SJCRH30 (cell line): ENCODE data around the gene PID1. TPM values are rescaled to one million over a fixed set of nuclear protein-coding genes. Genes with fewer than 3 reads are reported as not detected.

Source experiments
- DNase-seq, 2 experiments: peaks; one replicate each; pipeline ENCODE4 v3.0.0-alpha.2; 2015 to 2020
- H3K27ac ChIP-seq: fragments of 250-450 bp; sonication (Bioruptor Pico); 2 replicates; pipeline ENCODE4 v1.5.1; 2020; ENCODE audit warnings: mild to moderate bottlenecking, moderate library complexity
- H3K27me3 ChIP-seq: fragments of 250-450 bp; sonication (Bioruptor Pico); 2 replicates; pipeline ENCODE4 v1.5.1; 2020; ENCODE audit warnings: mild to moderate bottlenecking, moderate library complexity
- H3K36me3 ChIP-seq: fragments of 250-450 bp; sonication (Bioruptor Pico); 2 replicates; pipeline ENCODE4 v1.5.1; 2020; ENCODE audit warnings: mild to moderate bottlenecking, moderate library complexity
- H3K4me1 ChIP-seq: fragments of 250-450 bp; sonication (Bioruptor Pico); 2 replicates; pipeline ENCODE4 v1.5.1; 2020; ENCODE audit warnings: mild to moderate bottlenecking, moderate library complexity
- H3K4me3 ChIP-seq: fragments of 250-450 bp; sonication (Bioruptor Pico); 2 replicates; pipeline ENCODE4 v1.5.1; 2020; ENCODE audit warnings: mild to moderate bottlenecking, moderate library complexity
- H3K9me3 ChIP-seq: fragments of 250-450 bp; sonication (Bioruptor Pico); replicated peaks from 2 replicates; pipeline ENCODE4 v1.5.1; 2020; ENCODE audit warnings: mild to moderate bottlenecking, moderate library complexity
- total RNA-seq: library from RNA; depleted of rRNA; stranded (reverse); fragments of >200 nt; shearing (Covaris generic); gene quantifications from 2 replicates; pipeline ENCODE4 v1.2.3, GENCODE V29; 2014

PID1 gene
- total RNA-seq, 1 experiment from 2014 or later: 6.6 TPM

- Histone ChIP-seq H3K4me1 (no peaks in the 10 kb centered on the region), H3K27ac (no peak overlapping the region), H3K4me3 (no peak overlapping the region), H3K9me3 (no peaks in the 10 kb centered on the region; the same call in 1 of the 2 replicates), H3K27me3 (no peaks in the 10 kb centered on the region), H3K36me3 (no peaks in the 10 kb centered on the region)
- DNase-seq: no peak
Measured at GRCh38 chr2:229022652-229023051, 248.4 kb downstream of the PID1 start.

- DNase-seq: no peak
- Histone ChIP-seq H3K27me3 (no peaks in the 10 kb centered on the region), H3K4me3 (no peak overlapping the region), H3K27ac (no peak overlapping the region), H3K9me3 (peaks cover 2% of the 10 kb centered on the region), H3K4me1 (no peaks in the 10 kb centered on the region), H3K36me3 (no peaks in the 10 kb centered on the region)
Measured at GRCh38 chr2:229022071-229022470, 249.0 kb downstream of the PID1 start.

GRCh38 chr2:229009816-229010215, 261.3 kb downstream of the PID1 start:
- H3K36me3 ChIP-seq: no peaks in the 10 kb centered on the region
- no peaks in the 10 kb centered on the region; the same call in 1 of the 2 replicates for H3K9me3 ChIP-seq
- no peaks in the 10 kb centered on the region for H3K27me3 ChIP-seq
- H3K27ac ChIP-seq: no peak overlapping the region
- no peak for DNase-seq
- 0 out of 2 replicates have a peak, but pooled peaks cover 3% of the 10 kb centered on the region for H3K4me1 ChIP-seq
- no peak overlapping the region for H3K4me3 ChIP-seq

- H3K4me3 ChIP-seq: no peak overlapping the region
- no peak overlapping the region for H3K27ac ChIP-seq
- no peak for DNase-seq
- 0 out of 2 replicates have a peak, but pooled peaks cover 3% of the 10 kb centered on the region for H3K9me3 ChIP-seq
- no peaks in the 10 kb centered on the region for H3K27me3 ChIP-seq
- no peaks in the 10 kb centered on the region for H3K36me3 ChIP-seq
- no peaks in the 10 kb centered on the region for H3K4me1 ChIP-seq
Measured at GRCh38 chr2:229003256-229003655, 267.8 kb downstream of the PID1 start.

- 0 out of 2 replicates have a peak, but pooled peaks cover 3% of the 10 kb centered on the region for H3K9me3 ChIP-seq
- no peaks in the 10 kb centered on the region for H3K36me3 ChIP-seq
- H3K27me3 ChIP-seq: no peaks in the 10 kb centered on the region
- no peaks in the 10 kb centered on the region for H3K4me1 ChIP-seq
- H3K27ac ChIP-seq: no peak overlapping the region
- H3K4me3 ChIP-seq: no peak overlapping the region
- no peak for DNase-seq
Measured at GRCh38 chr2:229001196-229001595, 269.9 kb downstream of the PID1 start.

- no peaks in the 10 kb centered on the region for H3K27me3 ChIP-seq
- no peak overlapping the region for H3K4me3 ChIP-seq
- no peaks in the 10 kb centered on the region for H3K4me1 ChIP-seq
- 0 out of 2 replicates have a peak, but pooled peaks cover 3% of the 10 kb centered on the region for H3K9me3 ChIP-seq
- DNase-seq: no peak
- no peak overlapping the region for H3K27ac ChIP-seq
- H3K36me3 ChIP-seq: no peaks in the 10 kb centered on the region
Measured at GRCh38 chr2:228999326-228999725, 271.8 kb downstream of the PID1 start.

- no peaks in the 10 kb centered on the region; the same call in 1 of the 2 replicates for H3K9me3 ChIP-seq
- H3K27me3 ChIP-seq: no peaks in the 10 kb centered on the region
- DNase-seq: no peak
- H3K27ac ChIP-seq: no peak overlapping the region
- H3K4me3 ChIP-seq: no peak overlapping the region
- H3K36me3 ChIP-seq: no peaks in the 10 kb centered on the region
- H3K4me1 ChIP-seq: no peaks in the 10 kb centered on the region
Measured at GRCh38 chr2:228988786-228989185, 282.3 kb downstream of the PID1 start.

- Histone ChIP-seq H3K4me3 (no peak overlapping the region), H3K4me1 (no peaks in the 10 kb centered on the region), H3K36me3 (no peaks in the 10 kb centered on the region), H3K27me3 (no peaks in the 10 kb centered on the region), H3K9me3 (no peaks in the 10 kb centered on the region; the same call in 1 of the 2 replicates), H3K27ac (no peak overlapping the region)
- DNase-seq: no peak
Measured at GRCh38 chr2:228987441-228988155, 283.5 kb downstream of the PID1 start.

GRCh38 chr2:228986961-228987360, 284.1 kb downstream of the PID1 start:
- no peak for DNase-seq
- H3K36me3 ChIP-seq: no peaks in the 10 kb centered on the region
- H3K4me1 ChIP-seq: no peaks in the 10 kb centered on the region
- no peaks in the 10 kb centered on the region for H3K27me3 ChIP-seq
- no peak overlapping the region for H3K27ac ChIP-seq
- H3K4me3 ChIP-seq: no peak overlapping the region
- H3K9me3 ChIP-seq: no peaks in the 10 kb centered on the region; the same call in 1 of the 2 replicates

GRCh38 chr2:228983700-228984099, 287.4 kb downstream of the PID1 start:
- Histone ChIP-seq H3K4me3 (no peak overlapping the region), H3K36me3 (no peaks in the 10 kb centered on the region), H3K27ac (no peak overlapping the region), H3K4me1 (no peaks in the 10 kb centered on the region), H3K9me3 (peaks cover 2% of the 10 kb centered on the region; the same call in 1 of the 2 replicates), H3K27me3 (no peaks in the 10 kb centered on the region)
- no peak for DNase-seq

- H3K36me3 ChIP-seq: no peaks in the 10 kb centered on the region
- no peak for DNase-seq
- no peaks in the 10 kb centered on the region for H3K4me1 ChIP-seq
- no peaks in the 10 kb centered on the region for H3K9me3 ChIP-seq
- no peak overlapping the region for H3K27ac ChIP-seq
- H3K27me3 ChIP-seq: no peaks in the 10 kb centered on the region
- H3K4me3 ChIP-seq: no peak overlapping the region
Measured at GRCh38 chr2:228974169-228974568, 296.9 kb downstream of the PID1 start.
